Panc1 (cell line): ENCODE measurements around the gene NWD2. TPM values are rescaled to one million over a fixed set of nuclear protein-coding genes. Genes with fewer than 3 reads are reported as not detected.

Experiments used
- ATAC-seq: fragments of 200-7000 bp; cut with Tn5 transposase; 2 replicates; pipeline ENCODE4 v1.9.1; 2020; ENCODE audit warnings: mild to moderate bottlenecking, moderate library complexity
- BruUV-seq: library from RNA; stranded (reverse); fragments of 400-500 nt; replicated peaks from 2 replicates; lab custom pipeline; 2021; lab: Mats Ljungman, UMichigan
- CTCF ChIA-PET: fragments of 300-600 bp; sonication (Branson Sonifier 250); formaldehyde crosslinking; loops from one replicate; lab custom pipeline; 2022; ENCODE audit warnings: antibody characterized with exemption; lab: Charles Lee
- POLR2A ChIA-PET: fragments of 300-600 bp; sonication (Branson Sonifier 250); formaldehyde crosslinking; loops from one replicate; lab custom pipeline; 2022; ENCODE audit warnings: antibody characterized with exemption; lab: Charles Lee
- DNase-seq: peaks from one replicate; pipeline ENCODE4 v3.0.0-alpha.2; 2010; ENCODE audit warnings: low read depth, low spot score
- H3K27ac ChIP-seq: 2 replicates; pipeline ENCODE4 v1.5.1; 2011; ENCODE audit warnings: mild to moderate bottlenecking, low read length, inconsistent platforms
- H3K27me3 ChIP-seq: fragments of 200-500 bp; sonication (Bioruptor generic); 2 replicates; pipeline ENCODE4 v1.6.0; 2014; ENCODE audit warnings: low read length, inconsistent platforms; ENCODE audit not compliant: control insufficient read depth, insufficient read depth
- H3K36me3 ChIP-seq: fragments of 200-500 bp; sonication (Bioruptor generic); 2 replicates; pipeline ENCODE4 v1.5.1; 2014; ENCODE audit warnings: inconsistent platforms, mild to moderate bottlenecking, low read length, moderate library complexity; ENCODE audit not compliant: control insufficient read depth, insufficient read depth
- H3K4me1 ChIP-seq: 2 replicates; pipeline ENCODE4 v1.5.1; 2011; ENCODE audit warnings: inconsistent platforms, mild to moderate bottlenecking, low read length, moderate library complexity; ENCODE audit not compliant: control insufficient read depth, insufficient read depth
- H3K4me3 ChIP-seq, 2 experiments: 2 replicates each; pipeline ENCODE4 v1.5.1; 2011 to 2012; ENCODE audit warnings: low read depth in 2 of 2, low read length in 2 of 2, mild to moderate bottlenecking in 2 of 2, inconsistent platforms in 1 of 2, moderate library complexity in 1 of 2
- H3K9me3 ChIP-seq: fragments of 200-500 bp; sonication (Bioruptor generic); 2 replicates; pipeline ENCODE4 v1.5.1; 2014; ENCODE audit warnings: low read depth, mild to moderate bottlenecking, inconsistent platforms, low read length, moderate library complexity; ENCODE audit not compliant: control insufficient read depth, insufficient read depth
- POLR2AphosphoS5 ChIP-seq: IDR thresholded peaks from 2 replicates; pipeline ENCODE4 v1.6.1; 2012; ENCODE audit warnings: mild to moderate bottlenecking, low read depth, low read length, moderate library complexity
- SIN3A ChIP-seq: IDR thresholded peaks from 2 replicates; pipeline ENCODE4 v1.6.1; 2012; ENCODE audit warnings: low read depth, mild to moderate bottlenecking, low read length, moderate library complexity, borderline replicate concordance; ENCODE audit not compliant: insufficient read depth
- TCF7L2 ChIP-seq: IDR thresholded peaks from 2 replicates; pipeline ENCODE4 v1.6.1; 2011; ENCODE audit warnings: mild to moderate bottlenecking, low read depth, low read length, inconsistent platforms
- in situ Hi-C: cut with HindIII; loops from 2 replicates; pipeline ENCODE4 v1.10.0; 2016; ENCODE audit warnings: low sequenced_read_pairs, low pct_unique_long_range_greater_than_20kb
- intact Hi-C: fragments of 100-400 bp; cut with micrococcal nuclease; formaldehyde crosslinking; loops from one replicate; pipeline ENCODE4 v1.10.0; 2022; ENCODE audit not compliant: unreplicated experiment
- total RNA-seq: library from RNA; stranded (reverse); gene quantifications from one replicate; pipeline ENCODE4 v1.2.1, GENCODE V29; 2021; ENCODE audit not compliant: unreplicated experiment
- TF ChIP-seq, protein P1 (sequence below), 2 experiments: IDR thresholded peaks; 2 replicates each; pipeline ENCODE4 v1.6.1; 2011 to 2012; ENCODE audit warnings: low read depth in 2 of 2, control low read depth in 1 of 2, low read length in 1 of 2, mild to moderate bottlenecking in 1 of 2, moderate library complexity in 1 of 2; ENCODE audit not compliant: insufficient read depth in 1 of 2
- TF ChIP-seq, protein P2 (sequence below): fragments of 450-650 bp; IDR thresholded peaks from 2 replicates; pipeline ENCODE4 v1.5.1; 2017; ENCODE audit warnings: mild to moderate bottlenecking

NWD2 gene
- total RNA-seq, 1 experiment from 2014 or later: not detected

- H3K4me1 ChIP-seq: no peaks in the 10 kb centered on the region
- DNase-seq (no peak), ATAC-seq (no peak)
- CTCF ChIA-PET: no interaction called here
- POLR2A ChIA-PET: no interaction called here
- in situ Hi-C loops (no loop called here), intact Hi-C loops (loop anchor here (10.0 kb wide), 1 partner anchor 966 kb away; no protein-coding TSS in a partner anchor)
- no peak overlapping the region for H3K27ac ChIP-seq
- no peak overlapping the region for H3K4me3 ChIP-seq
- TF ChIP-seq SIN3A (no peak), TCF7L2 (no peak), POLR2AphosphoS5 (no peak)
- TF ChIP-seq, protein P1, sequence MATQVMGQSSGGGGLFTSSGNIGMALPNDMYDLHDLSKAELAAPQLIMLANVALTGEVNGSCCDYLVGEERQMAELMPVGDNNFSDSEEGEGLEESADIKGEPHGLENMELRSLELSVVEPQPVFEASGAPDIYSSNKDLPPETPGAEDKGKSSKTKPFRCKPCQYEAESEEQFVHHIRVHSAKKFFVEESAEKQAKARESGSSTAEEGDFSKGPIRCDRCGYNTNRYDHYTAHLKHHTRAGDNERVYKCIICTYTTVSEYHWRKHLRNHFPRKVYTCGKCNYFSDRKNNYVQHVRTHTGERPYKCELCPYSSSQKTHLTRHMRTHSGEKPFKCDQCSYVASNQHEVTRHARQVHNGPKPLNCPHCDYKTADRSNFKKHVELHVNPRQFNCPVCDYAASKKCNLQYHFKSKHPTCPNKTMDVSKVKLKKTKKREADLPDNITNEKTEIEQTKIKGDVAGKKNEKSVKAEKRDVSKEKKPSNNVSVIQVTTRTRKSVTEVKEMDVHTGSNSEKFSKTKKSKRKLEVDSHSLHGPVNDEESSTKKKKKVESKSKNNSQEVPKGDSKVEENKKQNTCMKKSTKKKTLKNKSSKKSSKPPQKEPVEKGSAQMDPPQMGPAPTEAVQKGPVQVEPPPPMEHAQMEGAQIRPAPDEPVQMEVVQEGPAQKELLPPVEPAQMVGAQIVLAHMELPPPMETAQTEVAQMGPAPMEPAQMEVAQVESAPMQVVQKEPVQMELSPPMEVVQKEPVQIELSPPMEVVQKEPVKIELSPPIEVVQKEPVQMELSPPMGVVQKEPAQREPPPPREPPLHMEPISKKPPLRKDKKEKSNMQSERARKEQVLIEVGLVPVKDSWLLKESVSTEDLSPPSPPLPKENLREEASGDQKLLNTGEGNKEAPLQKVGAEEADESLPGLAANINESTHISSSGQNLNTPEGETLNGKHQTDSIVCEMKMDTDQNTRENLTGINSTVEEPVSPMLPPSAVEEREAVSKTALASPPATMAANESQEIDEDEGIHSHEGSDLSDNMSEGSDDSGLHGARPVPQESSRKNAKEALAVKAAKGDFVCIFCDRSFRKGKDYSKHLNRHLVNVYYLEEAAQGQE (IDR thresholded peaks at IDR 0.05; ENCODE audit: insufficient read depth in 1 of 2, low read depth in 2 of 2, low read length in 1 of 2): no peak
- H3K27me3 ChIP-seq: no peaks in the 10 kb centered on the region
- BruUV-seq: no TSS peak
- H3K9me3 ChIP-seq: no peaks in the 10 kb centered on the region
- H3K36me3 ChIP-seq: no peaks in the 10 kb centered on the region
These were observed 136.6 kb downstream of the NWD2 start for GRCh38 chr4:37381040-37381668.

GRCh38 chr4:37383579-37384229 lies 139.2 kb downstream of the NWD2 start:
- Histone ChIP-seq H3K27me3 (no peaks in the 10 kb centered on the region), H3K36me3 (no peaks in the 10 kb centered on the region), H3K4me3 (no peak overlapping the region), H3K4me1 (no peaks in the 10 kb centered on the region), H3K9me3 (no peaks in the 10 kb centered on the region), H3K27ac (no peak overlapping the region)
- CTCF ChIA-PET: no interaction called here
- intact Hi-C loops: loop anchor here (10.0 kb wide), 1 partner anchor 969 kb away; no protein-coding TSS in a partner anchor
- ATAC-seq (no peak), DNase-seq (peak; percentile 32)
- no TSS peak for BruUV-seq
- in situ Hi-C loops: no loop called here
- POLR2A ChIA-PET: no interaction called here
- TF ChIP-seq, protein P2, sequence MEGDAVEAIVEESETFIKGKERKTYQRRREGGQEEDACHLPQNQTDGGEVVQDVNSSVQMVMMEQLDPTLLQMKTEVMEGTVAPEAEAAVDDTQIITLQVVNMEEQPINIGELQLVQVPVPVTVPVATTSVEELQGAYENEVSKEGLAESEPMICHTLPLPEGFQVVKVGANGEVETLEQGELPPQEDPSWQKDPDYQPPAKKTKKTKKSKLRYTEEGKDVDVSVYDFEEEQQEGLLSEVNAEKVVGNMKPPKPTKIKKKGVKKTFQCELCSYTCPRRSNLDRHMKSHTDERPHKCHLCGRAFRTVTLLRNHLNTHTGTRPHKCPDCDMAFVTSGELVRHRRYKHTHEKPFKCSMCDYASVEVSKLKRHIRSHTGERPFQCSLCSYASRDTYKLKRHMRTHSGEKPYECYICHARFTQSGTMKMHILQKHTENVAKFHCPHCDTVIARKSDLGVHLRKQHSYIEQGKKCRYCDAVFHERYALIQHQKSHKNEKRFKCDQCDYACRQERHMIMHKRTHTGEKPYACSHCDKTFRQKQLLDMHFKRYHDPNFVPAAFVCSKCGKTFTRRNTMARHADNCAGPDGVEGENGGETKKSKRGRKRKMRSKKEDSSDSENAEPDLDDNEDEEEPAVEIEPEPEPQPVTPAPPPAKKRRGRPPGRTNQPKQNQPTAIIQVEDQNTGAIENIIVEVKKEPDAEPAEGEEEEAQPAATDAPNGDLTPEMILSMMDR: peak; percentile 72
- TF ChIP-seq SIN3A: no peak

DNA sequence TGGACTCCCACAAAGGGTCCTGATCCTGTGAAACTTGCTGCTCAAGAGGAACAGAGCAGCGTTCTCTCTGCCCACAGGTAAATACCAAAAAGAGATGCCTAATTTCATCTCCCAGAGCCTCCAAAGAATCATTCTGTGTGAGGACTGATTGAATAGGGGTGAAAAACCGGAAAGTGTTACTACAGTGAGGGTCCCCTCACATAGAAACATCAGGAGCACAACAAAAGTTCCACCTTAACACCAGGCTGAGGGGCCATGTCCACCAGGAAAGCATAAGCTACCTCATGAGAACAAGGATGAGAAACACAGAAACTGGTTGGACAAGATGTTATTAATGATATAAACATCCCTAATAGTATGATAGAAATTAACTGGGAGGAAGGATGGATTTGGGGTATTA lies 140.9 kb downstream of the NWD2 start:
- no TSS peak for BruUV-seq
- POLR2A ChIA-PET: no interaction called here

More for the DNA sequence above, 140.9 kb downstream of the NWD2 start:
- TF ChIP-seq, protein P1 (IDR thresholded peaks at IDR 0.05; ENCODE audit: insufficient read depth in 1 of 2, low read depth in 2 of 2, low read length in 1 of 2): no peak
- TF ChIP-seq TCF7L2 (no peak), SIN3A (no peak), POLR2AphosphoS5 (no peak)
- TF ChIP-seq, protein P2: no peak
- Histone ChIP-seq H3K9me3 (no peaks in the 10 kb centered on the region), H3K36me3 (no peaks in the 10 kb centered on the region), H3K4me3 (no peak overlapping the region), H3K4me1 (no peaks in the 10 kb centered on the region), H3K27ac (no peak overlapping the region), H3K27me3 (no peaks in the 10 kb centered on the region)
- CTCF ChIA-PET: no interaction called here
- in situ Hi-C loops (no loop called here), intact Hi-C loops (loop anchor here (10.0 kb wide), 1 partner anchor 971 kb away; no protein-coding TSS in a partner anchor)
- no peak for DNase-seq
- ATAC-seq: no peak
